A549 (cell line): Measurements from ENCODE around the gene STRAP. TPM values are rescaled to one million over a fixed set of nuclear protein-coding genes. Genes with fewer than 3 reads are reported as not detected.
A peak's percentile ranks its signal among the peaks of the same experiment; 100 is the strongest.

Experiments
- ATAC-seq, 2 experiments: fragments of 200-7000 bp in 1 of 2; fragments of >200 bp in 1 of 2; cut with Nextera tagmentation in 1 of 2; cut with Tn5 transposase in 1 of 2; 3 replicates each; pipeline versions ENCODE4 v1.8.0 to v1.9.1; 2018 to 2020; ENCODE audit warnings: mild to moderate bottlenecking in 1 of 2, moderate library complexity in 1 of 2
- CTCF ChIA-PET: fragments of 300-600 bp; sonication (Branson Sonifier 250); formaldehyde crosslinking; extraction: SDS; loops from one replicate; lab custom pipeline; 2021; ENCODE audit warnings: antibody characterized with exemption, inconsistent platforms; lab: Yijun Ruan, JAX
- POLR2A ChIA-PET: fragments of 350-600 bp; formaldehyde crosslinking; extraction: SDS; loops from one replicate; lab custom pipeline; 2021; ENCODE audit warnings: antibody characterized with exemption, inconsistent platforms; lab: Yijun Ruan, JAX
- DNase-seq, 2 experiments: peaks; one replicate each; pipeline versions ENCODE4 v3.0.0 to v3.0.0-alpha.2; 2011 to 2016; ENCODE audit warnings: low read depth in 1 of 2, low spot score in 1 of 2
- FAIRE-seq: peaks from 2 replicates; lab custom pipeline; 2011; peaks lifted over from hg19 to GRCh38; lab: Jason Lieb, UNC
- H3K27ac ChIP-seq, 2 experiments: fragments of >200 bp; sonication (Bioruptor Twin); formaldehyde crosslinking; 3 replicates each; pipeline ENCODE4 v1.5.1; 2016 to 2017
- H3K4me1 ChIP-seq: fragments of >200 bp; sonication (Bioruptor Twin); formaldehyde crosslinking; 3 replicates; pipeline ENCODE4 v1.6.1; 2016
- H3K4me2 ChIP-seq: fragments of >200 bp; sonication (Bioruptor Twin); formaldehyde crosslinking; 3 replicates; pipeline ENCODE4 v1.6.1; 2016
- H3K4me3 ChIP-seq: fragments of >200 bp; sonication (Bioruptor Twin); formaldehyde crosslinking; 3 replicates; pipeline ENCODE4 v1.5.1; 2016
- H3K9me3 ChIP-seq: fragments of >200 bp; sonication (Bioruptor Twin); formaldehyde crosslinking; 3 replicates; pipeline ENCODE4 v1.6.1; 2016
- BHLHE40 ChIP-seq: IDR thresholded peaks from 2 replicates; pipeline ENCODE4 v1.6.1; 2012; ENCODE audit warnings: low read depth, low read length, inconsistent platforms
- CEBPB ChIP-seq, 2 experiments: fragments of >200 bp in 1 of 2; sonication (Bioruptor Twin) in 1 of 2; formaldehyde crosslinking in 1 of 2; IDR thresholded peaks; 2 replicates each; pipeline ENCODE4 v1.6.1; 2012 to 2016
- CHD4 ChIP-seq: fragments of 200-600 bp; sonication (generic); IDR thresholded peaks from 2 replicates; pipeline ENCODE4 v1.6.1; 2016; ENCODE audit warnings: antibody characterized with exemption, mild to moderate bottlenecking, borderline replicate concordance
- CTCF ChIP-seq: fragments of >200 bp; sonication (Bioruptor Twin); formaldehyde crosslinking; IDR thresholded peaks from 3 replicates; pipeline ENCODE4 v1.5.1; 2016
- EHMT2 ChIP-seq: fragments of 200-600 bp; sonication (generic); IDR thresholded peaks from 2 replicates; pipeline ENCODE4 v1.6.1; 2016; ENCODE audit warnings: antibody characterized with exemption, low read depth, mild to moderate bottlenecking, moderate library complexity
- ELK1 ChIP-seq: fragments of 150-350 bp; IDR thresholded peaks from 2 replicates; pipeline ENCODE4 v1.6.1; 2014; ENCODE audit warnings: low read depth, mild to moderate bottlenecking, low read length
- EP300 ChIP-seq, 2 experiments: fragments of >200 bp; sonication (Bioruptor Twin); formaldehyde crosslinking; IDR thresholded peaks; 2 replicates in 1 of 2; 3 replicates in 1 of 2; pipeline ENCODE4 v1.6.1; 2016 to 2017
- FOSB ChIP-seq: fragments of 250-450 bp; sonication (Bioruptor Pico); IDR thresholded peaks from 2 replicates; pipeline ENCODE4 v1.5.0; 2020; ENCODE audit warnings: mild to moderate bottlenecking, moderate library complexity
- FOSL2 ChIP-seq, 2 experiments: fragments of 450-650 bp in 1 of 2; fragments of >200 bp in 1 of 2; sonication (Bioruptor Twin) in 1 of 2; formaldehyde crosslinking; IDR thresholded peaks; 2 replicates each; pipeline versions ENCODE4 v1.5.0 to v1.6.1; 2016 to 2020; ENCODE audit warnings: mild to moderate bottlenecking in 1 of 2, moderate library complexity in 1 of 2
- FOXS1 ChIP-seq: fragments of 250-450 bp; sonication (Bioruptor Pico); IDR thresholded peaks from 2 replicates; pipeline ENCODE4 v1.5.0; 2020; ENCODE audit warnings: mild to moderate bottlenecking, moderate library complexity
- GATA3 ChIP-seq: IDR thresholded peaks from 2 replicates; pipeline ENCODE4 v1.6.1; 2012; ENCODE audit warnings: borderline replicate concordance
- HDAC2 ChIP-seq: fragments of 200-600 bp; sonication (generic); IDR thresholded peaks from 2 replicates; pipeline ENCODE4 v1.6.1; 2016
- HES2 ChIP-seq: fragments of >200 bp; sonication (Bioruptor Twin); formaldehyde crosslinking; IDR thresholded peaks from 2 replicates; pipeline ENCODE4 v1.6.1; 2016
- HMGXB4 ChIP-seq: fragments of 250-450 bp; sonication (Bioruptor Pico); IDR thresholded peaks from 2 replicates; pipeline ENCODE4 v1.5.0; 2021; ENCODE audit warnings: mild to moderate bottlenecking, moderate library complexity, borderline replicate concordance
- JUNB ChIP-seq: fragments of >200 bp; sonication (Bioruptor Twin); formaldehyde crosslinking; IDR thresholded peaks from 2 replicates; pipeline ENCODE4 v1.6.1; 2016
- KDM5A ChIP-seq: fragments of 200-600 bp; sonication (generic); IDR thresholded peaks from 2 replicates; pipeline ENCODE4 v1.6.1; 2016; ENCODE audit warnings: antibody characterized with exemption, mild to moderate bottlenecking
- NPAS2 ChIP-seq: fragments of 250-450 bp; sonication (Bioruptor Pico); IDR thresholded peaks from 2 replicates; pipeline ENCODE4 v1.8.0; 2022; ENCODE audit warnings: mild to moderate bottlenecking, moderate library complexity, borderline replicate concordance
- NR3C1 ChIP-seq: fragments of >200 bp; sonication (Bioruptor Twin); formaldehyde crosslinking; IDR thresholded peaks from 3 replicates; pipeline ENCODE4 v1.6.1; 2017
- PHF8 ChIP-seq: fragments of 200-600 bp; sonication (generic); IDR thresholded peaks from 2 replicates; pipeline ENCODE4 v1.6.1; 2016; ENCODE audit warnings: low read depth, mild to moderate bottlenecking, antibody characterized with exemption, moderate library complexity, borderline replicate concordance
- POLR2A ChIP-seq: IDR thresholded peaks from 2 replicates; pipeline ENCODE4 v1.6.1; 2012; ENCODE audit warnings: mild to moderate bottlenecking, low read length
- RAD21 ChIP-seq, 2 experiments: fragments of >200 bp in 1 of 2; sonication (Bioruptor Twin) in 1 of 2; formaldehyde crosslinking in 1 of 2; IDR thresholded peaks in 1 of 2; conservative IDR thresholded peaks in 1 of 2; 2 replicates in 1 of 2; 3 replicates in 1 of 2; pipeline ENCODE4 v1.6.1; 2012 to 2018; ENCODE audit warnings: inconsistent platforms in 1 of 2
- RFX5 ChIP-seq: fragments of 450-650 bp; IDR thresholded peaks from 2 replicates; pipeline ENCODE4 v1.7.1; 2014; ENCODE audit warnings: antibody characterized with exemption, mild to moderate bottlenecking, moderate library complexity
- SREBF2 ChIP-seq: fragments of 450-650 bp; IDR thresholded peaks from 2 replicates; pipeline ENCODE4 v1.6.1; 2014; ENCODE audit warnings: mild to moderate bottlenecking, moderate library complexity
- ZFP36 ChIP-seq: fragments of 450-650 bp; IDR thresholded peaks from 2 replicates; pipeline ENCODE4 v1.6.1; 2014; ENCODE audit warnings: borderline replicate concordance; ENCODE audit not compliant: partially characterized antibody
- ZSCAN20 ChIP-seq: fragments of 250-450 bp; sonication (Bioruptor Pico); IDR thresholded peaks from 2 replicates; pipeline ENCODE4 v1.8.0; 2022; ENCODE audit warnings: mild to moderate bottlenecking, moderate library complexity
- WGBS: methylation state at CpG from one replicate; pipeline ENCODE4 v1.1.6; 2017; ENCODE audit errors: missing lambda C conversion rate; 5-methylcytosine and 5-hydroxymethylcytosine counted together
- polyA plus RNA-seq, 4 experiments: library from polyadenylated mRNA; depleted of rRNA in 3 of 4; stranded (reverse); fragments of >200 nt; fragmentation: RNase III in 1 of 4; extraction: RNeasy Plus Mini Kit Qiagen cat#74134 plus additional on column Dnase treatment in 1 of 4; gene quantifications; 2 replicates in 3 of 4; 3 replicates in 1 of 4; pipeline ENCODE4 v1.2.3, GENCODE V29; 2011 to 2017

The STRAP gene
- polyA plus RNA-seq, 2 of the 4 experiments (the other 2 are of a cell fraction): 201 to 300 TPM

GRCh38 chr12:15852383-15852782 lies 29.8 kb upstream of the STRAP start:
- 82% methylated on average over 5 of the region's 5 CpGs for WGBS
- Histone ChIP-seq H3K9me3 (no peaks in the 10 kb centered on the region), H3K4me1 (peaks cover 39% of the 10 kb centered on the region), H3K4me2 (0 out of 3 replicates have a peak overlapping the region, but pooled peaks have one; percentile 1), H3K4me3 (no peak overlapping the region), H3K27ac (peak overlapping the region; percentile 47 to 56; a peak in 5 of 6 replicates)
- CTCF ChIA-PET: interaction anchor here (0.6 to 17.6 kb wide), 3 partner anchors 263 to 863 kb away, joined by 3 to 296 read pairs (median 7); no protein-coding TSS in a partner anchor
- FAIRE-seq (no peak), DNase-seq (peak in 1 of 2 experiments; percentile 49), ATAC-seq (peak; percentile 59 to 80)
- POLR2A ChIA-PET: no interaction called here
- TF ChIP-seq CEBPB (IDR thresholded peaks at IDR 0.05) (peak in 1 of 2 experiments; percentile 30; a peak in 1 of 4 replicates), FOXS1 (CRISPR knock-in tag) (no peak), CTCF (no peak), JUNB (no peak), HDAC2 (no peak), FOSL2 (IDR thresholded peaks at IDR 0.05) (no peak), FOSL2 (CRISPR knock-in tag; IDR thresholded peaks at IDR 0.05) (peak; percentile 20; the same call in 1 of the 2 replicates), PHF8 (no peak), HES2 (0 out of 2 replicates have a peak, but pooled peaks have one; percentile 10), RFX5 (no peak), EP300 (IDR thresholded peaks at IDR 0.05) (no peak)

GRCh38 chr12:15853877-15854276 lies 28.3 kb upstream of the STRAP start:
- Histone ChIP-seq H3K4me1 (peaks cover 39% of the 10 kb centered on the region), H3K4me3 (no peak overlapping the region), H3K27ac (peak overlapping the region; percentile 0 to 14; a peak in 2 of 6 replicates), H3K4me2 (no peak overlapping the region)
- POLR2A ChIA-PET: no interaction called here
- FAIRE-seq (no peak), ATAC-seq (no peak)
- TF ChIP-seq ZFP36 (no peak), JUNB (no peak), ZSCAN20 (no peak), NR3C1 (no peak), SREBF2 (no peak), PHF8 (no peak), NPAS2 (CRISPR knock-in tag) (no peak), FOSB (CRISPR knock-in tag) (no peak), POLR2A (no peak), GATA3 (no peak), ELK1 (no peak), BHLHE40 (no peak), RAD21 (conservative IDR thresholded peaks at IDR 0.05 in 1 of 2, IDR thresholded peaks at IDR 0.05 in 1 of 2) (no peak), EHMT2 (no peak), HMGXB4 (CRISPR knock-in tag) (no peak), KDM5A (no peak), CHD4 (no peak)
- TF ChIP-seq, all 56 proteins: peak for 0
- DNase-seq: no peak
- WGBS: 56% methylated on average over 4 of the region's 4 CpGs
- CTCF ChIA-PET: interaction anchor here (1.3 to 17.6 kb wide), 2 partner anchors 265 to 578 kb away, joined by 5 to 296 read pairs; no protein-coding TSS in a partner anchor
- no peaks in the 10 kb centered on the region for H3K9me3 ChIP-seq
